ENCODE measurements around the gene ARHGAP30. TPM values are rescaled to one million over a fixed set of nuclear protein-coding genes. Genes with fewer than 3 reads are reported as not detected.

ARHGAP30 gene
- total and polyA plus RNA-seq, 2 of the 8 experiments (the other 6 are each of a cell fraction or from before 2014, with no cell fraction given): 0.27 to 0.39 TPM

- Histone ChIP-seq H2AK5ac (ENCODE audit: low read depth, low read length) (no peak overlapping the region), H4K20me1 (replicated peaks in 1 of 2; ENCODE audit: control insufficient read depth in 1 of 2, insufficient read depth in 2 of 2, low read length in 2 of 2) (peaks cover 0 to 3% of the 10 kb centered on the region in 2 experiments), H4K91ac (replicated peaks; ENCODE audit: insufficient read length, low read length) (no peak overlapping the region), H3K4me2 (ENCODE audit: insufficient read depth in 1 of 2, low read depth in 2 of 2, low read length in 2 of 2) (no peak overlapping the region), H3K79me2 (ENCODE audit: control insufficient read depth in 1 of 2, insufficient read depth in 2 of 2, low read length in 2 of 2) (peaks cover 0 to 11% of the 10 kb centered on the region in 2 experiments; a peak in 1 of 4 replicates), H4K8ac (ENCODE audit: extremely low read depth, insufficient read depth, low read length) (no peak overlapping the region), H2BK15ac (ENCODE audit: low read length) (no peak overlapping the region), H3K27ac (ENCODE audit: low read depth, low read length) (no peak overlapping the region), H3K56ac (replicated peaks; ENCODE audit: insufficient read length, low read depth, low read length) (no peak overlapping the region), H3K4ac (replicated peaks; ENCODE audit: insufficient read length, low read depth, low read length) (no peak overlapping the region), H3K4me3 (ENCODE audit: extremely low read depth in 1 of 4, insufficient read depth in 2 of 4, low read depth in 3 of 4, low read length in 4 of 4) (no peak overlapping the region), H3K14ac (ENCODE audit: insufficient read length) (no peak overlapping the region), H3K23ac (ENCODE audit: insufficient read length) (no peak overlapping the region), H2BK5ac (ENCODE audit: low read depth, low read length) (no peak overlapping the region), H3K18ac (ENCODE audit: extremely low read depth, low read length) (no peak overlapping the region), H2BK120ac (replicated peaks; ENCODE audit: low read depth, low read length) (no peak overlapping the region), H3K36me3 (ENCODE audit: control insufficient read depth in 2 of 4, insufficient read depth in 4 of 4, low read length in 3 of 4) (peaks cover 0 to 5% (median 0%) of the 10 kb centered on the region in 4 experiments; a peak in 1 of 8 replicates), H4K5ac (ENCODE audit: insufficient read length, low read depth, low read length) (no peak overlapping the region), H3K9ac (replicated peaks in 1 of 4; ENCODE audit: extremely low read depth in 1 of 4, low read depth in 3 of 4, low read length in 3 of 4) (no peak overlapping the region), H3K79me1 (ENCODE audit: low read depth, low read length) (peaks cover 5% of the 10 kb centered on the region), H2BK12ac (ENCODE audit: low read depth, low read length) (no peak overlapping the region), H3K4me1 (replicated peaks in 1 of 4; ENCODE audit: control insufficient read depth in 3 of 4, insufficient read depth in 4 of 4, low read length in 3 of 4) (peaks cover 5 to 7% (median 6%) of the 10 kb centered on the region in 4 experiments; a peak in 5 of 7 replicates), H3K9me3 (ENCODE audit: insufficient read depth in 2 of 2, low read depth in 1 of 2, low read length in 1 of 2) (peaks cover 0 to 7% of the 10 kb centered on the region in 2 experiments; a peak in 1 of 4 replicates), H2AFZ (ENCODE audit: low read length) (no peak overlapping the region), H2BK20ac (ENCODE audit: low read length) (no peak overlapping the region), H3K27me3 (replicated peaks in 1 of 4; ENCODE audit: control insufficient read depth in 3 of 4, extremely low read depth in 1 of 4, insufficient read depth in 3 of 4, low read length in 3 of 4) (no peaks in the 10 kb centered on the region), H3K23me2 (ENCODE audit: low read depth, low read length) (peaks cover 3% of the 10 kb centered on the region; the same call in 1 of the 2 replicates)
- no peak for FAIRE-seq
- WGBS, 2 experiments (ENCODE audit: extremely low coverage in 1 of 2, insufficient coverage in 1 of 2, insufficient read length in 1 of 2, insufficient replicate concordance in 2 of 2, low coverage in 1 of 2, low lambda C conversion rate in 2 of 2, missing lambda C conversion rate in 1 of 2): 88% methylated on average over 3 of the region's 3 CpGs; no CpG with 5 or more reads in 1 of the 2 experiments
- no peak for DNase-seq (ENCODE audit: low read depth in 1 of 2, low spot score in 2 of 2)
- TF ChIP-seq KDM1A (IDR thresholded peaks at IDR 0.05; ENCODE audit: borderline replicate concordance, low read length) (no peak), POLR2A (IDR thresholded peaks at IDR 0.05; ENCODE audit: control extremely low read depth in 1 of 2, low read depth in 2 of 2, low read length in 2 of 2) (no peak), CBX5 (IDR thresholded peaks at IDR 0.05; ENCODE audit: low read depth, low read length) (no peak), EGR1 (IDR thresholded peaks at IDR 0.05; ENCODE audit: borderline replicate concordance, low read depth, low read length) (no peak), FOSL1 (IDR thresholded peaks at IDR 0.05; ENCODE audit: insufficient read depth, low read depth, low read length) (no peak), YY1 (IDR thresholded peaks at IDR 0.05; ENCODE audit: low read depth, low read length) (no peak), HDAC2 (IDR thresholded peaks at IDR 0.05; ENCODE audit: borderline replicate concordance in 1 of 2, low read depth in 2 of 2, low read length in 2 of 2) (no peak)
- POLR2A ChIA-PET (ENCODE audit: partially characterized antibody): interaction anchor here (1.2 kb wide), 1 partner anchor 30 kb away, joined by 3 read pairs; no protein-coding TSS in a partner anchor
- CTCF ChIA-PET (ENCODE audit: partially characterized antibody): interaction anchor here (0.6 to 1.1 kb wide), 5 partner anchors 11 to 82 kb away, joined by 3 to 4 read pairs (median 3); partner anchors contain the start of gene KLHDC9
Measured at GRCh38 chr1:161033751-161034150, 35.9 kb downstream of the ARHGAP30 start.

Measured in H1 (cell line).